H1 (cell line): ENCODE results near the gene ABL1. TPM values are rescaled to one million over a fixed set of nuclear protein-coding genes. Genes with fewer than 3 reads are reported as not detected.

ENCODE experiments used
- CTCF ChIA-PET: fragments of 300-600 bp; sonication (Branson Sonifier 250); formaldehyde crosslinking; loops from one replicate; lab custom pipeline; 2021; ENCODE audit not compliant: partially characterized antibody; lab: Charles Lee
- POLR2A ChIA-PET: fragments of 300-600 bp; sonication (Branson Sonifier 250); formaldehyde crosslinking; loops from one replicate; lab custom pipeline; 2021; ENCODE audit warnings: inconsistent platforms; ENCODE audit not compliant: partially characterized antibody; lab: Charles Lee
- DNase-seq, 2 experiments: peaks; one replicate each; pipeline versions ENCODE4 v3.0.0 to v3.0.0-alpha.2; 2010 to 2022; ENCODE audit warnings: low spot score in 2 of 2, low read depth in 1 of 2, mixed read lengths in 1 of 2
- FAIRE-seq: peaks from 2 replicates; lab custom pipeline; 2011; peaks lifted over from hg19 to GRCh38; lab: Jason Lieb, UNC
- H2AFZ ChIP-seq: 2 replicates; pipeline ENCODE4 v1.8.1; 2012; ENCODE audit warnings: low read length, inconsistent platforms
- H2AK5ac ChIP-seq: 2 replicates; pipeline ENCODE4 v1.6.1; 2013; ENCODE audit warnings: low read depth, low read length
- H2BK120ac ChIP-seq: replicated peaks from 2 replicates; pipeline ENCODE3; 2013; ENCODE audit warnings: low read depth, low read length, inconsistent platforms
- H2BK12ac ChIP-seq: 2 replicates; pipeline ENCODE4 v1.6.1; 2013; ENCODE audit warnings: low read depth, low read length
- H2BK15ac ChIP-seq: 2 replicates; pipeline ENCODE4 v1.6.1; 2013; ENCODE audit warnings: low read length
- H2BK20ac ChIP-seq: 2 replicates; pipeline ENCODE4 v1.6.1; 2013; ENCODE audit warnings: low read length
- H2BK5ac ChIP-seq: 2 replicates; pipeline ENCODE4 v1.6.1; 2013; ENCODE audit warnings: low read depth, low read length
- H3K14ac ChIP-seq: 2 replicates; pipeline ENCODE4 v1.6.1; 2013; ENCODE audit warnings: inconsistent platforms; ENCODE audit not compliant: insufficient read length
- H3K18ac ChIP-seq: 2 replicates; pipeline ENCODE4 v1.6.1; 2013; ENCODE audit warnings: low read length; ENCODE audit errors: extremely low read depth
- H3K23ac ChIP-seq: 2 replicates; pipeline ENCODE4 v1.6.1; 2013; ENCODE audit warnings: inconsistent platforms; ENCODE audit not compliant: insufficient read length
- H3K23me2 ChIP-seq: 2 replicates; pipeline ENCODE4 v1.6.1; 2013; ENCODE audit warnings: low read depth, low read length
- H3K27ac ChIP-seq: 2 replicates; pipeline ENCODE4 v1.6.1; 2011; ENCODE audit warnings: low read depth, low read length, inconsistent platforms
- H3K27me3 ChIP-seq, 4 experiments: replicated peaks in 1 of 4; 1 replicate in 1 of 4; 2 replicates in 3 of 4; pipeline versions ENCODE4 v1.6.1 to v1.8.1; 2011 to 2013; ENCODE audit warnings: low read length in 3 of 4, mild to moderate bottlenecking in 3 of 4, inconsistent platforms in 2 of 4, mixed read lengths in 2 of 4, moderate library complexity in 1 of 4; ENCODE audit not compliant: control insufficient read depth in 3 of 4, insufficient read depth in 3 of 4; ENCODE audit errors: extremely low read depth in 1 of 4
- H3K36me3 ChIP-seq, 4 experiments: 2 replicates each; pipeline versions ENCODE4 v1.6.1 to v1.8.1; 2011 to 2013; ENCODE audit warnings: mild to moderate bottlenecking in 4 of 4, low read length in 3 of 4, moderate library complexity in 2 of 4, control low read depth in 1 of 4, inconsistent platforms in 1 of 4; ENCODE audit not compliant: insufficient read depth in 4 of 4, control insufficient read depth in 2 of 4
- H3K4ac ChIP-seq: replicated peaks from 2 replicates; pipeline ENCODE3; 2013; ENCODE audit warnings: low read length, low read depth, mixed read lengths, inconsistent platforms; ENCODE audit not compliant: insufficient read length
- H3K4me1 ChIP-seq, 4 experiments: replicated peaks in 1 of 4; 1 replicate in 1 of 4; 2 replicates in 3 of 4; pipeline versions ENCODE4 v1.6.1 to v1.8.1; 2011 to 2013; ENCODE audit warnings: low read length in 3 of 4, inconsistent platforms in 2 of 4, mixed read lengths in 1 of 4; ENCODE audit not compliant: insufficient read depth in 4 of 4, control insufficient read depth in 3 of 4
- H3K4me2 ChIP-seq, 2 experiments: 2 replicates each; pipeline versions ENCODE4 v1.6.1 to v1.8.1; 2011 to 2013; ENCODE audit warnings: low read depth in 2 of 2, low read length in 2 of 2, control low read depth in 1 of 2, inconsistent platforms in 1 of 2, mild to moderate bottlenecking in 1 of 2; ENCODE audit not compliant: insufficient read depth in 1 of 2
- H3K4me3 ChIP-seq, 4 experiments: fragments of 200-600, 300-600 bp in 1 of 4; sonication (generic), shearing (Covaris generic), sonication (Bioruptor Twin) in 1 of 4; 2 replicates each; pipeline versions ENCODE4 v1.5.1 to v1.8.1; 2011 to 2016; ENCODE audit warnings: low read length in 4 of 4, low read depth in 3 of 4, control low read depth in 2 of 4, inconsistent platforms in 2 of 4, mild to moderate bottlenecking in 2 of 4, mixed read lengths in 1 of 4, moderate library complexity in 1 of 4; ENCODE audit not compliant: insufficient read depth in 2 of 4; ENCODE audit errors: extremely low read depth in 1 of 4
- H3K56ac ChIP-seq: replicated peaks from 2 replicates; pipeline ENCODE3; 2013; ENCODE audit warnings: low read depth, mild to moderate bottlenecking, mixed read lengths, low read length, inconsistent platforms; ENCODE audit not compliant: insufficient read length
- H3K79me1 ChIP-seq: 2 replicates; pipeline ENCODE4 v1.6.1; 2013; ENCODE audit warnings: low read depth, low read length, control low read depth
- H3K79me2 ChIP-seq, 2 experiments: 2 replicates each; pipeline versions ENCODE4 v1.6.1 to v1.8.1; 2012 to 2013; ENCODE audit warnings: low read length in 2 of 2, mild to moderate bottlenecking in 2 of 2, inconsistent platforms in 1 of 2; ENCODE audit not compliant: insufficient read depth in 2 of 2, control insufficient read depth in 1 of 2
- H3K9ac ChIP-seq, 4 experiments: replicated peaks in 1 of 4; 1 replicate in 1 of 4; 2 replicates in 3 of 4; pipeline versions ENCODE4 v1.6.1 to v1.8.1; 2011 to 2013; ENCODE audit warnings: low read depth in 3 of 4, low read length in 3 of 4, control low read depth in 2 of 4, mild to moderate bottlenecking in 2 of 4, moderate library complexity in 2 of 4, inconsistent platforms in 1 of 4; ENCODE audit errors: extremely low read depth in 1 of 4
- H3K9me3 ChIP-seq, 2 experiments: 2 replicates each; pipeline versions ENCODE4 v1.6.1 to v1.8.1; 2012 to 2013; ENCODE audit warnings: mild to moderate bottlenecking in 2 of 2, moderate library complexity in 2 of 2, control low read depth in 1 of 2, inconsistent platforms in 1 of 2, low read depth in 1 of 2, low read length in 1 of 2, mixed read lengths in 1 of 2; ENCODE audit not compliant: insufficient read depth in 2 of 2
- H4K20me1 ChIP-seq, 2 experiments: replicated peaks in 1 of 2; 2 replicates each; pipeline versions ENCODE3 to v1.8.1; 2011 to 2013; ENCODE audit warnings: inconsistent platforms in 2 of 2, low read length in 2 of 2, mild to moderate bottlenecking in 1 of 2; ENCODE audit not compliant: insufficient read depth in 2 of 2, control insufficient read depth in 1 of 2
- H4K5ac ChIP-seq: 2 replicates; pipeline ENCODE4 v1.6.1; 2013; ENCODE audit warnings: low read length, low read depth, mixed read lengths, inconsistent platforms; ENCODE audit not compliant: insufficient read length
- H4K8ac ChIP-seq: 2 replicates; pipeline ENCODE4 v1.8.0; 2013; ENCODE audit warnings: mild to moderate bottlenecking, moderate library complexity, low read length, inconsistent platforms; ENCODE audit not compliant: insufficient read depth; ENCODE audit errors: extremely low read depth
- H4K91ac ChIP-seq: replicated peaks from 2 replicates; pipeline ENCODE3; 2013; ENCODE audit warnings: low read length, mixed read lengths, inconsistent platforms; ENCODE audit not compliant: insufficient read length
- whole genome bisulfite sequencing, 2 experiments: shearing (Covaris generic) in 1 of 2; methylation state at CpG; one replicate each; pipeline versions ENCODE4 v1.1.6 to v1.1.7; 2013 to 2015; ENCODE audit warnings: low lambda C conversion rate in 2 of 2, mixed read lengths in 2 of 2, inconsistent platforms in 1 of 2, low coverage in 1 of 2, missing lambda C conversion rate in 1 of 2; ENCODE audit not compliant: insufficient replicate concordance in 2 of 2, insufficient coverage in 1 of 2, insufficient read length in 1 of 2; ENCODE audit errors: extremely low coverage in 1 of 2, missing lambda C conversion rate in 1 of 2; 5-methylcytosine and 5-hydroxymethylcytosine counted together
- polyA plus RNA-seq, 7 experiments: library from polyadenylated mRNA; depleted of rRNA in 3 of 7; stranded (reverse) in 5 of 7; unstranded in 2 of 7; fragments of >200 nt in 5 of 7; fragments of 200-250 nt in 2 of 7; gene quantifications; 1 replicate in 5 of 7; 2 replicates in 1 of 7; 4 replicates in 1 of 7; pipeline versions ENCODE4 v1.2.1 to v1.2.3, GENCODE V29; 2011 to 2013; ENCODE audit warnings: missing spikeins in 2 of 7, mixed read lengths in 2 of 7
- total RNA-seq: library from RNA; stranded (reverse); fragmentation: NEBNext Ultra II Directional; extraction: Animal tissue kit (Norgen Biotek cat#: 25700); gene quantifications from 2 replicates; pipeline ENCODE4 v1.2.1, GENCODE V29; 2021

ABL1 gene
- total and polyA plus RNA-seq, 2 of the 8 experiments (the other 6 are each of a cell fraction or from before 2014, with no cell fraction given) = 35.3 to 104 TPM

- H3K4ac ChIP-seq = no peak overlapping the region
- no peak overlapping the region for H2BK15ac ChIP-seq
- CTCF ChIA-PET = interaction anchor here (1.1 to 8.2 kb wide), 18 partner anchors 8 to 213 kb away, joined by 3 to 49 read pairs (median 6); no protein-coding TSS in a partner anchor
- 91% methylated on average over 30 of the region's 34 CpGs; no CpG with 5 or more reads in 1 of the 2 experiments for WGBS, 2 experiments
- H3K4me3 ChIP-seq = no peak overlapping the region
- no peak for FAIRE-seq
- no peak overlapping the region for H4K91ac ChIP-seq
- H3K23ac ChIP-seq = no peak overlapping the region
- peaks cover 4 to 6% of the 10 kb centered on the region in 2 experiments for H4K20me1 ChIP-seq
- no peak overlapping the region for H3K18ac ChIP-seq
- H3K23me2 ChIP-seq = no peaks in the 10 kb centered on the region
- H3K9ac ChIP-seq = no peak overlapping the region
- H2BK120ac ChIP-seq = no peak overlapping the region
- H4K8ac ChIP-seq = 0 out of 2 replicates have a peak overlapping the region, but pooled peaks have one; percentile 7
- H3K79me1 ChIP-seq = no peaks in the 10 kb centered on the region
- H3K4me2 ChIP-seq = no peak overlapping the region
- H2AK5ac ChIP-seq = no peak overlapping the region
- H3K79me2 ChIP-seq = no peaks in the 10 kb centered on the region
- H2BK5ac ChIP-seq = no peak overlapping the region
- no peak overlapping the region for H2BK12ac ChIP-seq
- H3K4me1 ChIP-seq = peaks cover 0 to 3% (median 0%) of the 10 kb centered on the region in 4 experiments; a peak in 3 of 7 replicates
- DNase-seq = no peak
- H2AFZ ChIP-seq = no peak overlapping the region
- no peak overlapping the region for H3K27ac ChIP-seq
- peaks cover 3 to 14% (median 6%) of the 10 kb centered on the region in 4 experiments; a peak in 6 of 8 replicates for H3K36me3 ChIP-seq
- H3K27me3 ChIP-seq = no peaks in the 10 kb centered on the region
- POLR2A ChIA-PET = interaction anchor here (0.9 to 2.3 kb wide), 4 partner anchors 8 to 203 kb away, joined by 3 to 5 read pairs (median 3); no protein-coding TSS in a partner anchor
- H3K9me3 ChIP-seq = no peaks in the 10 kb centered on the region
- no peak overlapping the region for H4K5ac ChIP-seq
- no peak overlapping the region for H2BK20ac ChIP-seq
- no peak overlapping the region for H3K56ac ChIP-seq
- H3K14ac ChIP-seq = no peak overlapping the region
Observed at GRCh38 chr9:130893341-130894101, 58.5 kb downstream of the ABL1 start.
